GOT3 (cell line): ENCODE data around the gene OR6F1.
"Not testable (repeated sequence)": the region's sequence is repeated elsewhere in the genome, so short reads cannot be mapped to it uniquely, and the experiment has no call there.

Experiments used
- DNase-seq: peaks from one replicate; lab custom pipeline; 2025; ENCODE audit warnings: mixed read lengths; lab: John Stamatoyannopoulos, UW

Gene OR6F1

DNA sequence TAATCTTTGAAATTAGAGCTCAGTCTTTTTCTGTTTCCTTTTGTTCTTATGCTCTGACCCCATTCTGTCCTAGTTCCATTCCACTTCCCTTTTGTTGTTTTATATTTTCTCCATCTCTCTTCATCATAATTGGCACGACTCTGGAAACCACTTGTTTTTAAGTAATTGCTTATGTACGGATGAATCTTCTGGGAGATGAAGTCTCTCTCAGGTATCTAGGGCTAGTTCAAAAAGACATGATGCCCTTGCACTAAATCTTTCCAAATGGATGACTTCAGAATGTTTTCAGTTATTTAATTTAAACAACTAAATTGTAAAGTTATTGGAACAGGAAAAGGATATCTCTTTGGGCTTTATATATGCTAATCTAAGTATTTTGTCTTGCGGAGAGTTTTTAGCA is at the start of gene OR6F1:
TSS of gene OR6F1 (minus strand) at position 101 of the 400 bp plus-strand sequence. CDS start 3,891 bp downstream, outside the sequence.
- DNase-seq, result no peak

DNA sequence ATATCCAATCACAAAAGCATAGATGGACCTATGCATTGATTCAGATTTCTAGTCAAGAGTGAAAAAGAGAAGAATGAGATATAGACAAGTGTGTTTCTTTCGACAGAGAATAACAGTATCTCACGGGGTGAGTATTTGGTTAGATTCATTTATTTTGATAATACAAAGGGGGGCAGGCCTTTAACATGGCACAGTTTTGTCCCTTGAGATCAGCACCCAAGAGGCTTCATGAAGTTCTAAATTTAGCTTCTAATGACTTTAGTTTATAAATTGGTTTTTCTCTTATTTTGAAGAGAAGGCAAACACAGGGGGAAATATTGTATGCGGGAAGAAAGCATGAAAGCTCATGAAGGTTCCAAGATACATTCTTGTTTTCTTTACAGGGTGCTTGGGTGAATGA is 44.0 kb upstream of the OR6F1 start, which contains the start of gene OR1C1:
TSS of gene OR1C1 (minus strand) at position 101 of the 400 bp plus-strand sequence. CDS start 2,150 bp downstream, outside the sequence.
- no peak for DNase-seq

DNA sequence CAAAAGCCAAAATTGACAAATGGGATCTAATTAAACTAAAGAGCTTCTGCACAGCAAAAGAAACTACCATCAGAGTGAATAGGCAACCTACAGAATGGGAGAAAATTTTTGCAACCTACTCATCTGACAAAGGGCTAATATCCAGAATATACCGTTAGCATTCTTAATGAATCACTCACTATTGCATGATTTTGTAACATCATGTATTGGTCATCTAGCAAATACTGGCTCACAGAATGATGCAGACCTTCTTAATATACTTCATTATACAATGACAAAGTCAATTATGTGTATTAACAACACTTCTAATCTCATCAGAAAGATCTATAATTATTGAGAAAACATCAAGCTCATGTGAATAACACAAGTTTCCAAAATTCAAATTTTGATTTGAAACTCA is 37.9 kb upstream of the OR6F1 start:
- DNase-seq, result not testable (repeated sequence)

DNA sequence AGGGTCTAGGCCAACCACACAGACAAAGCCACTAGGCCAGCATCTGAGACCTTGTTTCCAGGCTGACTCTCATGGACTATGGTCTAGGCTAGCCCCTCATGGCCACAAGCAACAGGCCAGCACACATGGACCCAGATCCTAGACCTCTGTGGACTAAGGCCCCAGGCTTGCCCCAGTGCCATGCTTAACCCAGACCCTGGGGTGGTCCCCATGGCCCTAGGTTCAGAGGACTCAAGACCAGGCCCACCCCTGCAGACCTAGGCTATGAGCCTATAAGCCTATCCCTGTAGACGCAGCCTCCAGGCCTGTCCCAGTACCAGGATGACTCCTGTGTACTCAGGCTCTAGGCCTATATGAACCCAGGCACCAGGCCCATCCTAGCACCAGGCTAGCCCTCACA is 33.4 kb upstream of the OR6F1 start:
- DNase-seq, result no peak

GRCh38 chr1:247748041-247748440 is 31.6 kb upstream of the OR6F1 start, which contains the start of gene OR14A2:
OR14A2 (minus strand) TSS chr1:247748141.
- DNase-seq, result no peak

DNA sequence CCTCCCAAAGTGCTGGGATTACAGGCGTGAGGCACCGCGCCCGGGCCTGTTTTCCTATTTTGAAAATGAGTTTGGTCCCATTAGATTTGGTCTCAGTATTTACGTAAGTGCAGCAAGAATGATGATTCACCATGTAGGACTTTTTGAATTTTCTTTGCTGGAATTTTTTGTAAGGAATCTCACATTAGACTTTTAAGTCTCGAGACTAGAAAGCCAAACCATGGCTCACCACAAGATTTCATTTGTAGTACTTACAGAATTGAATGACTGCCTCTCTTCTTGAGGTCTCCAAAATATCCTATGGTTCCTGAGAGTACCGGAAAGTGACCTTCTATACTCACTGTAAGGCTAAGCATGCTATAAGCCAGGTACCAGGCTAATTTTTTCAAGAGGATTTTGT is 31.2 kb upstream of the OR6F1 start:
- no peak for DNase-seq

DNA sequence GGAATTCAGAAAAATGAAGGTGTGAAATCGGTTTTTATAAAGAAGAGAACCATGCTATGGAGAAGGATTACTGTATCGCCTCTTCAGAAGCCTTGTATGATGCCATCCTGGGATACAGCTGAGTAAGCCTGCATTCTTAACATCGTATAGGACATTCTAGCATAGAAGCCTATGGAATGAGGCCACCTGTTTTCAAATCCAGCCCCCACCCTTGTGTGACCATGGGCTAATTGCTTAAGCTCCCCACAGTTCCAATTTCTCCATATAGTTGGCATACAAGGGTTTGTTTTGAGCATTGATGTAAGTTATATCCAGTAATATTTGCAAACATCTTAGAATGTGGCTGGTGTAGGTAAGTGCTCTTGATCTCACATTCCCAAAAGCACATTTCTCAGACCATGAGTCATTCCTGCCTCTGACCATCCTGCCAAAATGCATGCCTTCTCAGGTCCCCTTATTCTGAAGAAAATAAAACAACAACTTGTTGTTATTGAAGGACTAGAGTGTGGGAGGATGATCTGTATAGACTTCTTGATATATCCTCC is 30.0 kb upstream of the OR6F1 start:
- DNase-seq, result no peak

GRCh38 chr1:247742215-247742760 is 25.8 kb upstream of the OR6F1 start:
- not testable (repeated sequence) for DNase-seq

DNA sequence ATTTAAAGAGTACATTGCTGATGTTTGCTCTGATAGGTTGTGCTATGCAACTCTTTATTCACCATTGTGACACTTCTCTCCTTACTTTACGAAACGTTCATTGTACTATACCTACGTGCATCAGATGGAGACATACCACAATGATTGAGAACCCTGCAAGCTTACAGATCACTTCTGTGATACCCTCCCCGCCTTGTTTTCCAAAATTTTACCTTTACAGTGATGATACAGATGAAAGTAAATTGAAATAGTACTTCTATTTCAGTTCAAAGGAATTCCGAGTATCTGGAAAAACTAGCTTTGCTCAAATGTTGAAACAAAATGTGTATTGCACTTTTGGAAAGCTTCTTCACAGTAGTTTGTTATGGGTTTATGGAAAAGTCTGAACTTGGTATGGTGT is 25.3 kb upstream of the OR6F1 start:
- no peak for DNase-seq

GRCh38 chr1:247740721-247741120 is 24.3 kb upstream of the OR6F1 start:
- DNase-seq, result no peak

- DNase-seq, result no peak
Measured at GRCh38 chr1:247738315-247738714, 21.9 kb upstream of the OR6F1 start, which contains the start of gene OR14K1. OR14K1 (plus strand) TSS chr1:247738615; CDS start chr1:247738615, 0 bp downstream.

DNA sequence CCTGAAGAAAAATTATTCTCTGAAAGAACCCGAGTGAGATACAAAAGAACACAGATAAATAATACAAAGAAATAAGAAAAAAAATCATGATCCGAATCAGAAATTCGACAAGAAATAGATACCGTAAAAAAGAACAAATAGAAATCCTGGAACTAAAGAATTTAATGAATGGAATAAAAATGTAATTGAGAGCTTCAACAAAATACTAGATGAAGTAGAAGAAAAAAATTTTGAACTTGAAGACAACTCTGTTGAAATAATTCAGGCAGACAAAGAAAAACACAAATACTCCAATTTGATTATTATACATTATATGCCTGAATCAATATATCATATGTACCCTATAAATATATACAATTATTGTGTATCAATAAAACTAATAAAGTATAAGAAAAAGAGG is 4.8 kb upstream of the OR6F1 start:
- no peak for DNase-seq

DNA sequence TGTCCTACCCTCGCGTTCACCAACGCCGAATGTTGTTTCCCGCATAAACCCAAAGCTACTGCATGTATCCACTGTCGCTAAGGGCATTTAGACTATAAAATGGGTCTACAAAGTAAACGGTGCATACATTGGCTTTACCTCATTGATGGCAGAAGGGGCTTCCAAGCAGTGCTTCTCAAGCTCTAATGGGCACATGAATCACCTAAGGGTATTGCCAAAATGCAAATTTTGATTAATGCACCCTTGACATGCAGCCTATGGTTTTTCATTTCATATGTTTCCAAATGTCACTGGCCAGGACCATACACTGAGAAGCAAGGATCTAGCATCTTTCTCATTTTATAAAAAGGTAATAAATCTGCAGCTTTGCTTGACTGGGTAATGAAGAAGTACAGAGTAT is 2.7 kb downstream of the OR6F1 start:
- no peak for DNase-seq

GRCh38 chr1:247710681-247711080 is 5.8 kb downstream of the OR6F1 start:
- DNase-seq, result not testable (repeated sequence)

DNA sequence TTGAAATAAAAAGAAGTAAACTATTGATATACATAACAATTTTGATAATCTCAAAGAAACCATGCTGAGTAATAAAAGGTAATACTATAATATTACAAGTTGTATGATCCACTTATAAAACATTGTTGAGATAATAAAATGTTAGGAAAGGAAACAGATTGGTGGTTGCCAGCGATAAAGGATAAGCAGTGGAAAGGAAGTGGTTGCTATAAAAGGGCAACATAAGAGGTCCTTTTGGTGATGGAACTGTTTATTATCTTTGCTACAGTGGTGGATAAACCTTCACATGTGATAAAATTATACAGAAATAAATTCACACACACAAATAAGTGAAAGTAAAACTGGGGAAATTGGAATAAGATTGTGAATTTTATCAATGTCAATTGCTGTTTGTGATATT is 15.1 kb downstream of the OR6F1 start:
- DNase-seq, result no peak

GRCh38 chr1:247681288-247681897 is 35.1 kb downstream of the OR6F1 start:
- no peak for DNase-seq

GRCh38 chr1:247680171-247680570 is 36.3 kb downstream of the OR6F1 start:
- no peak for DNase-seq

GRCh38 chr1:247679639-247680038 is 36.8 kb downstream of the OR6F1 start, which contains the start of gene OR13G1:
OR13G1 (minus strand) TSS chr1:247679739; CDS start chr1:247673041, 6,698 bp downstream.
- no peak for DNase-seq

DNA sequence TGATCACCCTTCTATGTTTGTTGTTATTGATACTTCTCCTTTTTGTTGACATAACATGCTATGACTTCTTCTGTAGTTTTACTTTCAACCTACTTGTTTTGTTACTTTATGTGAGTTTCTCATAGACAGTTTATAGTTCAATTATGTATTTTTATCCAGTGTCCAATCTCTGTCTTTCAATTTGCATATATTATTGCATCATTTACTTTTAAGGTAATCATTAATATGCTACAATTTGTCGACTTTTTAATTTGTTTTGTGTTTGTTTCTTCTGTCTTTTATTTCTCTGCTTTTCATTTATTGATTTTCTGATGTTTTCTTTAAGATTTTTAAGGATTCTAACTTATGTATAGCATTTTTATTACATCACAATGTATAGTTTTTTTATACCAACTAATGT is 47.2 kb downstream of the OR6F1 start:
- no peak for DNase-seq
